ENCODE results near the gene SIAH2. TPM values are rescaled to one million over a fixed set of nuclear protein-coding genes. Genes with fewer than 3 reads are reported as not detected.

SIAH2 gene
- total RNA-seq, 2 experiments from 2014 or later, result 22.2 to 29.1 TPM

DNA sequence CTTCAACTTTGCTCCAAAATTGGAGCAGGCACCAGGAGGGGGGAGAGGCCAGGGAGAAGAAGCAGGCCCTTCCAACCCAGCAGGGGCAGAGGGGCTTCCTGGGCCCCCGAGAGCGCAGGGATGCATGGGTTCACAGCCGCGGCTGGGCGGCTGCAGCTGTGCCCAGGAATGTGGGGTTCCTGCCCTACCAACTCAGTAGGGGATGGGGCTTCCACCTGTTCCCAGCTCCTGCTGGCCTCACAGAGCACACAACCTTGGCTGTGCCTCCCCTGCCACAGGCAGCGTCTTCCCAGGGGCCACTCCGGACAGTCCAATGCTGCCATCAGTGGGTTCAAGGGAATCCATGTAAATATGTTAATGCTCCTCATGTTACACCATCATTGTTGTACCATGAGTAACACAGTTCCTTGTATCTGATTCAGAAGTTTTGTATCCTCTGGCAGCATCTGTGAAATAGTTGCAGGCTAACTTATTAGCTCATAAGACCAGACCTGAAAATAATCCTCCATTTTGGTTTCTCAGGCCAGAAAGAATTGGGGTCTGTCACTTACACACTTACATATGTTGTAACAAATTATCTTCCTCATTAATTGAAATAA, 12.1 kb upstream of the SIAH2 start:
- intact Hi-C loops (cut with micrococcal nuclease; ENCODE audit: unreplicated experiment), result no loop called here
- CTCF ChIA-PET (ENCODE audit: unreplicated experiment), result no interaction called here
- no peaks in the 10 kb centered on the region for H3K9me3 ChIP-seq (ENCODE audit: low read length)
- TF ChIP-seq EZH2phosphoT487 (IDR thresholded peaks at IDR 0.05; ENCODE audit: borderline replicate concordance, low read depth, low read length), result no peak
- TF ChIP-seq, protein P1, sequence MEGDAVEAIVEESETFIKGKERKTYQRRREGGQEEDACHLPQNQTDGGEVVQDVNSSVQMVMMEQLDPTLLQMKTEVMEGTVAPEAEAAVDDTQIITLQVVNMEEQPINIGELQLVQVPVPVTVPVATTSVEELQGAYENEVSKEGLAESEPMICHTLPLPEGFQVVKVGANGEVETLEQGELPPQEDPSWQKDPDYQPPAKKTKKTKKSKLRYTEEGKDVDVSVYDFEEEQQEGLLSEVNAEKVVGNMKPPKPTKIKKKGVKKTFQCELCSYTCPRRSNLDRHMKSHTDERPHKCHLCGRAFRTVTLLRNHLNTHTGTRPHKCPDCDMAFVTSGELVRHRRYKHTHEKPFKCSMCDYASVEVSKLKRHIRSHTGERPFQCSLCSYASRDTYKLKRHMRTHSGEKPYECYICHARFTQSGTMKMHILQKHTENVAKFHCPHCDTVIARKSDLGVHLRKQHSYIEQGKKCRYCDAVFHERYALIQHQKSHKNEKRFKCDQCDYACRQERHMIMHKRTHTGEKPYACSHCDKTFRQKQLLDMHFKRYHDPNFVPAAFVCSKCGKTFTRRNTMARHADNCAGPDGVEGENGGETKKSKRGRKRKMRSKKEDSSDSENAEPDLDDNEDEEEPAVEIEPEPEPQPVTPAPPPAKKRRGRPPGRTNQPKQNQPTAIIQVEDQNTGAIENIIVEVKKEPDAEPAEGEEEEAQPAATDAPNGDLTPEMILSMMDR (conservative IDR thresholded peaks at IDR 0.05; ENCODE audit: low read length), result no peak
- peaks cover 7% of the 10 kb centered on the region for H3K4me1 ChIP-seq (ENCODE audit: insufficient read depth, low read length, poor library complexity, severe bottlenecking)
- no TSS peak for BruUV-seq (replicated peaks)
- POLR2A ChIA-PET, result interaction anchor here (0.8 to 2.9 kb wide), 4 partner anchors 8 to 230 kb away, joined by 4 to 23 read pairs (median 6); partner anchors contain the start of gene SIAH2
- no peak overlapping the region for H3K4me3 ChIP-seq (ENCODE audit: low read depth, low read length, poor library complexity, severe bottlenecking)
- H3K9me2 ChIP-seq (ENCODE audit: insufficient read depth, low read length), result no peaks in the 10 kb centered on the region
- H2AFZ ChIP-seq (ENCODE audit: low read length), result no peak overlapping the region
- H4K20me1 ChIP-seq (ENCODE audit: insufficient read depth, low read length), result no peaks in the 10 kb centered on the region
- no peak overlapping the region for H3K4me2 ChIP-seq (ENCODE audit: low read length)
- no peaks in the 10 kb centered on the region for H3K36me3 ChIP-seq (ENCODE audit: insufficient read depth, low read length)
- no peak for DNase-seq (ENCODE audit: low spot score)
- H3K79me2 ChIP-seq (ENCODE audit: insufficient read depth, low read depth, low read length), result no peaks in the 10 kb centered on the region
- H3K27ac ChIP-seq (ENCODE audit: low read depth, low read length, poor library complexity, severe bottlenecking), result no peak overlapping the region

DNA sequence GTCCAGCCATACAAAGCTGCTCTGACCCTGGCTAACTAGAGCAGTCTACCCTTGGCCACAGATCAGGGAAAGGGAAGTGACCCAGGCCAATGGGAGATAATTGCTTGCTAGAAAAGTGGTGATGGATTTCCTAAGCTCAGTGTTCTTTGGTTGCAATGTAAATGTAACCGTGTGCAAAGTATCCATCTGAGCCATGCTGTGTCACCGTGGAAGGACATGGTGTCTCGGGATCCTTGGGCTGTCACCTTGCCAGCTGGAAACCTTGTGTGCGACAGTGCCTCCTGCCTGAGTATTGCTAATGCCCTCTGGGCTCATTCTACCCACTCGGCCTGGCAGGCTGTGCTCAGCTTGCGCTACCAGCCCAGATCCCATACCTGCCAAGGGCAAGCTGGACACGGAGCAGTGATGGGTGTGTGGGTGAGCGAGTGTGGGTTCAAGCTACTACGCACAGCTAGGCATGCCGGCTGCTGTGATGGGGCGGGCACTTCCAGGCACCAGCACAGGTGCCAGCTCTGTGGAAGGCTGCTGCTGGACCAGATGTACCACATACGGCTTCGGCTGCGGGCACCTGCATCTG, 10.7 kb upstream of the SIAH2 start:
- DNase-seq (ENCODE audit: low spot score), result no peak
- H3K9me2 ChIP-seq (ENCODE audit: insufficient read depth, low read length), result no peaks in the 10 kb centered on the region
- H3K79me2 ChIP-seq (ENCODE audit: insufficient read depth, low read depth, low read length), result no peaks in the 10 kb centered on the region
- ChIA-PET CTCF (ENCODE audit: unreplicated experiment) (no interaction called here), POLR2A (interaction anchor here (0.5 to 1.6 kb wide), 2 partner anchors 10 to 277 kb away, joined by 5 to 6 read pairs; no protein-coding TSS in a partner anchor)
- no peak overlapping the region for H3K27ac ChIP-seq (ENCODE audit: low read depth, low read length, poor library complexity, severe bottlenecking)
- H3K36me3 ChIP-seq (ENCODE audit: insufficient read depth, low read length), result no peaks in the 10 kb centered on the region
- no peak overlapping the region for H3K4me2 ChIP-seq (ENCODE audit: low read length)
- intact Hi-C loops (cut with micrococcal nuclease; ENCODE audit: unreplicated experiment), result no loop called here
- H3K4me1 ChIP-seq (ENCODE audit: insufficient read depth, low read length, poor library complexity, severe bottlenecking), result peaks cover 7% of the 10 kb centered on the region
- no peaks in the 10 kb centered on the region for H3K9me3 ChIP-seq (ENCODE audit: low read length)
- no peak overlapping the region for H3K4me3 ChIP-seq (ENCODE audit: low read depth, low read length, poor library complexity, severe bottlenecking)
- H4K20me1 ChIP-seq (ENCODE audit: insufficient read depth, low read length), result no peaks in the 10 kb centered on the region
- BruUV-seq (replicated peaks), result no TSS peak
- no peak overlapping the region for H2AFZ ChIP-seq (ENCODE audit: low read length)
- no peak for TF ChIP-seq EZH2phosphoT487 (IDR thresholded peaks at IDR 0.05; ENCODE audit: borderline replicate concordance, low read depth, low read length)
- TF ChIP-seq, protein P1 (conservative IDR thresholded peaks at IDR 0.05; ENCODE audit: low read length), result no peak

DNA sequence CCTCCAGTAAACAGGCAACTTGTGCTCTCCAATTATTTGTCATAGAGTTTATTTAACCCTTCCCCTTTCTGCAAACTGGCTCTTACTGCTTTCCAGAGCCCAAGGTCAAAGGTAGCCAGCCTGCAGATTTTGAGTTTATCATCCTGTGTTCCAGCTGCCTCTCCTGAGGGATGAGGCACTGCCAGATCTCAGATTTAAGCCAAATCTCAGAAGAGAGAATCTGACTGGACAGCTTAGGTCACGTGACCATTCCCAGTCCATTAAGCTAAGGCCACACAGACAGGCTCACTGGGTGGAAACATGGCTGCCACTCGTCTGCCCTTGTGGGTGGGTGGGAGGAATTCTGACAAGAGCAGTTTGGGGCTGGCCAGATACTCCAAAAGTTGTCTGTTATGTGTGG, 8.6 kb upstream of the SIAH2 start:
- no peaks in the 10 kb centered on the region for H3K9me2 ChIP-seq (ENCODE audit: insufficient read depth, low read length)
- H3K27ac ChIP-seq (ENCODE audit: low read depth, low read length, poor library complexity, severe bottlenecking), result no peak overlapping the region
- TF ChIP-seq EZH2phosphoT487 (IDR thresholded peaks at IDR 0.05; ENCODE audit: borderline replicate concordance, low read depth, low read length), result no peak
- TF ChIP-seq, protein P1 (conservative IDR thresholded peaks at IDR 0.05; ENCODE audit: low read length), result no peak
- ChIA-PET CTCF (ENCODE audit: unreplicated experiment) (no interaction called here), POLR2A (interaction anchor here (1.1 to 1.7 kb wide), 3 partner anchors 9 to 25 kb away, joined by 3 to 4 read pairs (median 4); partner anchors contain the start of gene SIAH2)
- H3K9me3 ChIP-seq (ENCODE audit: low read length), result no peaks in the 10 kb centered on the region
- intact Hi-C loops (cut with micrococcal nuclease; ENCODE audit: unreplicated experiment), result no loop called here
- H3K4me1 ChIP-seq (ENCODE audit: insufficient read depth, low read length, poor library complexity, severe bottlenecking), result peaks cover 11% of the 10 kb centered on the region
- no peaks in the 10 kb centered on the region for H4K20me1 ChIP-seq (ENCODE audit: insufficient read depth, low read length)
- BruUV-seq (replicated peaks), result no TSS peak
- no peak for DNase-seq (ENCODE audit: low spot score)
- no peak overlapping the region for H3K4me3 ChIP-seq (ENCODE audit: low read depth, low read length, poor library complexity, severe bottlenecking)
- no peak overlapping the region for H3K4me2 ChIP-seq (ENCODE audit: low read length)
- H3K79me2 ChIP-seq (ENCODE audit: insufficient read depth, low read depth, low read length), result no peaks in the 10 kb centered on the region
- no peaks in the 10 kb centered on the region for H3K36me3 ChIP-seq (ENCODE audit: insufficient read depth, low read length)
- H2AFZ ChIP-seq (ENCODE audit: low read length), result no peak overlapping the region

Data from OCI-LY7 (cell line).